CD4-positive, alpha-beta T cell treated with Interleukin-15 for 1 hour (primary cell): ENCODE results near the gene FOXA2.
"Not testable (repeated sequence)": the region's sequence is repeated elsewhere in the genome, so short reads cannot be mapped to it uniquely, and the experiment has no call there.

Experiments used
- DNase-seq: peaks from one replicate; pipeline ENCODE4 v3.0.0-alpha.2; 2020

Gene FOXA2

DNA sequence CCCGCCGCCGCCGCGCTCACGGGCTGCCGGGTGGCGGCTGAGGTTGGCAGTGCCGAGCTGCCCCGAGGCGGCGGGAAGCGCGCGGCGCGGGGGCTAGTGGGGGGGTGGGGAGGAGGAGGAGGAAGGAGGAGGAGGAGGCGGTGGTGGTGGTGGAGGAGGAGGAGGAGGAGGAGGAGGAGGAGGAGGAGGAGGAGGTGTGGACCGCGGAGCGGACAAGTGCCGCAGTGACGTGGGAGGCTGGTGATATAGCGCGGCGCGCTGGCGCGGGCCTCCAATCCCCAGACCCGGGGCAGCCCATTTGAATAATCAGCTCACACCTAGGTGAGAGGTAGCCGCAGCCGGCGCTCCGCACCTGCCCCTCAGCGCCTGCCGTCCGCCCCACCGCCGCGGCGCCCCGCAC lies at the start of gene FOXA2:
TSS of gene FOXA2 (minus strand) at position 51 of the 400 bp plus-strand sequence. CDS start 294 bp downstream, outside the sequence.
- no peak for DNase-seq

DNA sequence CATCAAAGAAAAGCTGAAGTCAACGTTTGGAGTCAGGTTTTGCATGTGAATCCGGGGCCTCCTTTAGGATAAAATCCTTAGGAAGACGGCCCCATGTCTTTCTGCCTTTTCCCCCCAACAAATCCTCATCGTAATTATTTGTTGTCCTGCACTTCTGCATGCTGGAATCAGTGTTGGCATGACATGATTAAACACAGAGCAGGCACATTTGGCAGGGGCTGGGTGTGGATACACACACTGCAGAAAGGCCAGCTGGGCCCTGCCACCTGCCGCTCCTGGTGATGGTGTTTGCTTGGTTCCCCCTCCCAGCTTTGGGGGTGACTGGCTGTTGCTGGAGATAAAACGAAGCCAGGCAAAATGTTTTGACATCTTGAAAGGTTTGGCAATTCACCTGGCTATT lies 46.3 kb upstream of the FOXA2 start:
- no peak for DNase-seq

- no peak for DNase-seq
Observed at GRCh38 chr20:22629927-22630326, 45.6 kb upstream of the FOXA2 start.

- DNase-seq: no peak
Observed at GRCh38 chr20:22629447-22629846, 45.1 kb upstream of the FOXA2 start.

DNA sequence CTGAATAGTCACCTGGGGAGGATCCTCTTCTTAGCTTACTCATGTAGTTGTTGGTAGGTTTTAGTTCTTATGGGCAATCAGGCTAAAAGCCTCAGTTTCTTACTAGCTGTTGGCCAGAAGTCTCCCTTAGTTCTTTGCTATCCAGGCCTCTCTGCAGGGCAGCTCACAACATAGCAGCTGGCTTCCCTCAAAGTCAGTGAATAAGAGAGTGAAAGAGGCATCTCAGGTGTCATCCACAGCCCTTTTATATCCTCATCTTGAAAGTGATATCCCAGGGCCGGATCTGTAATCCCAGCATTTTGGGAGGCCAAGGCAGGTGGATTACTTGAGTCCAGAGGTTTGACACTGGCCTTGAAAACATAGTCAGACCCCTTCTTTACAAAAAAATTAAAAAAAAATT lies 42.1 kb upstream of the FOXA2 start:
- no peak for DNase-seq

GRCh38 chr20:22623211-22623610 lies 38.8 kb upstream of the FOXA2 start:
- DNase-seq: no peak

DNA sequence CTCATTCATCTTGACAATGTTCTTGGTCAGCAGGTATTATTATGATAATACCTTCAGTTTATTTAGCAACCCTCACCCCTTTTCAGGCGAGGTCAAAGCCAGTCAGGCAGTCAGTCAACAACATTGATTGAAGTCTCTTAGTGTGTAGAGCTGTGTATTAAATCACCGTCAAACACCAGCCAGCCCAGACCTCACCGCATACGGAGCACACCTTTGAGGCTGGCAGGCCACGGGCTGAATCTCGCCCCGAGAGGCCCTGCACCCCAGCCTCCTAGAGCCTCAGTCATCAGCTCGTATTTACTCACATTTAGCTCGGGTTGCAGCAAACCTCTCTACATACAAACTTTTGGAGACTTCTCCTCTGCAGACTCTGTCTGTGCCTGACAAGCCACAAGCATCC lies 36.0 kb upstream of the FOXA2 start:
- no peak for DNase-seq

DNA sequence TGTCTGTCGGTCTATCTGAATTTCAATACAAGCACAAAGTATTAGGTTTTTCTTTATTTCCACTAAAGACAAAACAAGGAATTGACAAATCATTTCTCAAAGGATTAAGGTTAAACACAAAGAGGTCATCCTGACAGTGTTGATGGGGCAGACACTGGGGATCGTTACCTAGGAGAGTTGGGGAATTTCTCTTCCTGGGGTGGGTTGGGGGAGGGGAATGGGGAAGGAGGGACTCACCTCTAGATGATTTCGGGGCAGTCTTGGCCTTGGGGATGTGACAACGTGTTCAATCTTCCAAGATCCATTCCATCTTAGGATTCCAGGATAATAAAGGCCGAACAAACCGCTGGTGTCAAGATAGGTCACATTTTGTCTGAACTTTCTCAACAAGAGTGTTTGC lies 35.4 kb upstream of the FOXA2 start:
- DNase-seq: no peak

- DNase-seq: no peak
Observed at GRCh38 chr20:22619272-22619671, 34.9 kb upstream of the FOXA2 start.

DNA sequence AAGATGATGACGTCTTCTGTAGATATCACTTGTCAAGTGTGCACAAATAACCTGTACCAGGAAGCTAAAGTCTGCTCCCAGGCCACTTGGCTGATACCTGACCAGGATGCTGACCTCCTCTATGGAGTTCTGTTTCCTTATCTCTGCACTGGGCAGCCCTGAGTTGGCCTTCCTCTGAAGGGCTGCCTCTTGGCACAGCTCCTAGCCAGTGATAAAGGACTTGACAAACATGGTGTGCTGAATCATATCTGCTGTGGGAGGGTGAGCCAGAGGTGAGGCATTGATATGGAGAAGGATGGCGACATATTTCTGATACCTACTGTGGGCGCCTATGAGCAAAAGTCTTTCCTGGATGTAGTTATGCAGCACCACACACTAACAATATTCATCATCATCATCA lies 32.8 kb upstream of the FOXA2 start:
- DNase-seq: no peak

DNA sequence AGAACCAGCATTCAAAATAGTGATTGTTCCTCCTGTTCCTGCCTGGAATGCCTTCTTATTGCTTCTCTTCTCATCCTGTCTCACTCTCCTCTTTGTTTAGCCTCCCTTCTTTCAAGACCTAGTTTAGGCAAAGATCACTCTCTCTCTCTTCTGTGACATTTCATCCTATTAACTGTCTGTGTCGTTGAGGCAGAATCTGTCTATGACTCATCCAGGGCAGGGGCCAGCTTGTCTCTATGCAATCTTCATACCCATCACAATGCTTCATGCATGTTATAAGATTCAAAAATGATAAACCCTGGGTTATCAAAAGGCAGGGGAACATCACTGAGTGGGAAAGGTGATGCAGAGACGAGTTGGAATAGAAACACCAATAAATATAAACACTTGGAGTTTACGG lies 32.2 kb upstream of the FOXA2 start:
- DNase-seq: no peak

- DNase-seq: no peak
Observed at GRCh38 chr20:22615425-22615824, 31.1 kb upstream of the FOXA2 start.

DNA sequence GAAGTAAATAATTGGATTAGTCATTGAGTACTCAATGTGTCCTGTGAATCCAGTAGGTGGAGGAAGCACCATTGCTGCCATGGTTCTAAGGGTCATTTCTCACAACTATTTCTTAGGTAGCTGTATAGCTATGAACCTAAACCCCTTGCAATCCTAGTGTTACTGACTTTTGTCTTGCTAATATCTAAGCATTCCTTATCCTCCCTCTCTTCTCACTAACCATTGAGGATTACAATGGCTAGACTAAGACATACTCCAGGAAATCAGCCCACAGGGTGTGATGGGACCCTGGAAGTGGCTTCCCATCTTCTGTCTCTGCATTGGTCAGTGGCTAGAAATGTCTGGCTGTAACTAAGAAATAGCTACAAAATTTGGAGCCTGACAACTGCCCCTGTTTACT lies 27.3 kb upstream of the FOXA2 start:
- no peak for DNase-seq

GRCh38 chr20:22607695-22608094 lies 23.3 kb upstream of the FOXA2 start:
- DNase-seq: no peak

GRCh38 chr20:22604815-22605214 lies 20.4 kb upstream of the FOXA2 start:
- no peak for DNase-seq

DNA sequence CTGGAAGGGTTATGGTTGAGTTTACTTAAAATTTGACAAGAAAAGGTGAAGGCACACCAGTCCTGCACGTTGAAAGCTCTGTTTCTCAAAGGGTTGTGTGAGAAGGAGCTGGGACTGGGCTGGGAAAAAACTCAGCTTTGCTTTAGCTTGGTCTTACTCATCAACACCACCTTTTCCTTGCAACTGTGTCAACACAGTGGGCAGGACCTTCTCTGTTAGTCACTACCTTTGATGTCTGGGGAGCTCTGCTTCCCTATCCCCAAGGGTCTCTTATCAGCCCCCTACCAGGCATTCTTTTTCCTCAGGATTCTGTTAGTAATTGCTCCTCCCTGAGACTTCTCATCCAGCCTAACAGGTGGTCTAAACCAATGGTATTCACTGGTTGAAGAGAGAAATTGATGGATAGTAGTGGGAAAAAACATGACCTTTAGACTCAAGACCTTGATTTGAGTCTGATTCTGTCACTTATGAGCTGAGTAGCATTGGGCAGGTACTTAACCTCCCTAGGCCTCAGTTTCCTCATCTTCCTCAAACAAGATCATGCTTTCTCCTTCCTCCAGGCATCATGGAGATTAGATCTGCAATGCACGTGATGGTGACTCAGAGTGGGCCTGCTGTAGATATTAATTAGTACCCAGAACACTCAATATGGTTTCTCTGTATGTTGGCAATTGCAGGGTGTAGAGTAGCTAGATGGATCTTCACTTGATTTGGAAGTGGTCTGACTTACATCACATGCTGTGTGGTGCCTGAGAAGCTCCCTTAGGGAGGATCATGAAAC lies 17.2 kb upstream of the FOXA2 start:
- no peak for DNase-seq

- not testable (repeated sequence) for DNase-seq
Observed at GRCh38 chr20:22599258-22599657, 14.9 kb upstream of the FOXA2 start.

GRCh38 chr20:22597303-22597702 lies 12.9 kb upstream of the FOXA2 start:
- no peak for DNase-seq

DNA sequence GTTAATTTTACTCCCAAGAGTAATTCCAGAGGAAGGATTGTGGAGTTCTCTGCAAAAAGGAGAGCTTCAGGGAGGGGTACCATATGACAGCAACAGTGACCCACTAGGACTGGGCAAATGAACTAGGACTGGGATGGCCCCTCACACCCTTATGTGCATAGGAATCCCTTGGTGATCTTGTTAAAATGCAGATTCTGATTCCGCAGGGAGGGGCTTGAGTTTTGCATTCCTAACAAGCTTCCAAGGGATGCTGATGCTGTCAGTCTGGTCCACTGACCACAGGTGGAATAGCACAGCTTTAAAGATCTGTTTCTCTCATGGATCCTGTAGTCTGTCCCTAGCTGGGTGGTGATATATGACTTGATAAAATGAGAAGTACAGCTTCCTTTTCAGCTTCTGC lies 6.3 kb upstream of the FOXA2 start:
- DNase-seq: no peak

DNA sequence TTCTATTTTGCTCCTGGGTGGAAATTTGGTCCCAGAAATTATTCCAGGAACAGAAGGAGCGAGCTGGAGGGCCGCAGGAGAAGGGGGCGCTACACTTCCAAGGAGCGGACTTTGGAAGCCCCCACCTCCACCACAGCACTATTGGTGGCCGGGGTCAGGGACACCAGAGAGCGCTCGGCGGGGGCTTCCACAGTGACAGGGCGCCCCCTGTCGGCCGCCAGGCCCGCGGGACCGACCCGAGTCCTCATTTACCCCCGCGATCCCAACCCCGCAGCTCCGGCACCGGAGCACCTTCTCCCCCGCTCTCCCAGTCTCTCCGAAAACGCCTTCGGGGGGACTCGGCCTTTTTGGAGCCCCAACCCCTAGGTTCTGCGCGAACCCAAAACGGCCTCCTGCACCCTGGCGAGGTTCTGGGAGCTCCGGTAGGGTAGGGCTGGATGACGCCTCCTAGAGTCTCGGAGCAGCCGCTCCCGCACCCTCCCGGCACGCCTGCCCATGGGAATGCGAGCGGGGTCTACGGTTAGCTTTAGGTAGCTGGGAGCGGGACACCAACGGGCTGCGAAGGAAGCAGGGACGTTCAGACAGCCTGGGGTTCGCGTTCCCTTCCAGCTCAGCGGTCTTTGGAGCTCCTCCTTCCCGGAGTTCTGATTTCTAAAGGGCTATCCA lies 2.4 kb upstream of the FOXA2 start:
- no peak for DNase-seq

DNA sequence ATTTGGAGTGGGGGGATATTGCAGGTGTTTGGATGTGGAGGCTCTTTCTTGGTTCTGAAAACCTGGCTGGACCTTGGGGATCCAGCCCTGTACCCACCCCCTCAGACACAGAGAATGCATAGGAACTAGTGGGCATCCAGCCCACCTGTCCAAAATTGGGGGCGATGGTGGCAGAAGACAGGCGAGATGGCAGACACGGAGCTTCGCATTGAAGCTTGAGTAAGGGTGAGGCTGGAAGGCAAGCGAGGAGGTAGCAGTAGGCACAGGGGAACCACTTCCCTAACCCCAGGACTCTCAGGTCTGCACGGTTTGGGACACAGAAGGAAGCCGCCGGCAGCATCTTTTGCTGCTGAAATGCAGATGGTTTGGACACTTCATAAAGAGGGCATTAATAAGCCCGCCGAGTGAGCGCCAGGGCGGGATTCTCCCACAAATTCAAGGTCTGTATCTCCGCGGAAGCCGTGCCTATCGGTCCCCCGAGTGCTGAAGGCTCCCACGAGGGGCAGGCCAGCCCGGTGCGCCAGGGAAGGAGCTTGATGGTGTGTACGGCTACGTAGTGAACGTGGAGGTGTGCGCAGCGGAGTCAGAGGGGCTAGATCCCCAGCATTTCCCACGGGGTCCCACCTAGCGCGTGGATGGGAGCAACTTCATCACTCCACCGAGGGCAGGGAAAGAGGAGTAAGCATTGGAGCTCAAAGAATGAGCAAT lies 1.6 kb upstream of the FOXA2 start:
- no peak for DNase-seq

- no peak for DNase-seq
Observed at GRCh38 chr20:22584922-22585785, 782 bp upstream of the FOXA2 start.
